Measurements from ENCODE around the gene METTL24.
"Not testable (repeated sequence)": the region's sequence is repeated elsewhere in the genome, so short reads cannot be mapped to it uniquely, and the experiment has no call there.

METTL24 gene

GRCh38 chr6:110359556-110359955 is 1.4 kb upstream of the METTL24 start:
- peak; percentile 97 for FAIRE-seq

- no peak for FAIRE-seq
Measured at GRCh38 chr6:110358553-110359160, 508 bp upstream of the METTL24 start.

- no peak for FAIRE-seq
Measured at GRCh38 chr6:110357298-110357663, 868 bp downstream of the METTL24 start.

GRCh38 chr6:110356778-110357177 is 1.4 kb downstream of the METTL24 start:
- no peak for FAIRE-seq

GRCh38 chr6:110355727-110356126 is 2.4 kb downstream of the METTL24 start:
- FAIRE-seq: no peak

- peak; percentile 98 for FAIRE-seq
Measured at GRCh38 chr6:110355022-110355421, 3.1 kb downstream of the METTL24 start.

- no peak for FAIRE-seq
Measured at GRCh38 chr6:110354153-110354552, 4.0 kb downstream of the METTL24 start.

- FAIRE-seq: no peak
Measured at GRCh38 chr6:110353457-110354001, 4.6 kb downstream of the METTL24 start.

- FAIRE-seq: peak; percentile 95
Measured at GRCh38 chr6:110352563-110353262, 5.4 kb downstream of the METTL24 start.

GRCh38 chr6:110351986-110352385 is 6.2 kb downstream of the METTL24 start:
- no peak for FAIRE-seq

- FAIRE-seq: no peak
Measured at GRCh38 chr6:110351546-110351945, 6.6 kb downstream of the METTL24 start.

- FAIRE-seq: not testable (repeated sequence)
Measured at GRCh38 chr6:110350593-110350992, 7.6 kb downstream of the METTL24 start.

- FAIRE-seq: no peak
Measured at GRCh38 chr6:110348961-110349690, 9.0 kb downstream of the METTL24 start.

GRCh38 chr6:110345025-110345424 is 13.1 kb downstream of the METTL24 start:
- no peak for FAIRE-seq

- FAIRE-seq: no peak
Measured at GRCh38 chr6:110342759-110343158, 15.4 kb downstream of the METTL24 start.

GRCh38 chr6:110341663-110342596 is 16.2 kb downstream of the METTL24 start:
- peak; percentile 29 for FAIRE-seq

- FAIRE-seq: no peak
Measured at GRCh38 chr6:110341067-110341466, 17.1 kb downstream of the METTL24 start.

- no peak for FAIRE-seq
Measured at GRCh38 chr6:110340392-110340965, 17.7 kb downstream of the METTL24 start.

GRCh38 chr6:110338820-110339470 is 19.2 kb downstream of the METTL24 start:
- FAIRE-seq: no peak

- FAIRE-seq: no peak
Measured at GRCh38 chr6:110337486-110337885, 20.7 kb downstream of the METTL24 start.

GRCh38 chr6:110334423-110335180 is 23.5 kb downstream of the METTL24 start:
- FAIRE-seq: peak; percentile 66
